ENCODE measurements around the gene SLC51B.
"Not testable (repeated sequence)": the region's sequence is repeated elsewhere in the genome, so short reads cannot be mapped to it uniquely, and the experiment has no call there.

Gene SLC51B

GRCh38 chr15:65044724-65045481, at the start of gene SLC51B:
SLC51B (plus strand) TSS chr15:65045387; CDS start chr15:65050005, 4,618 bp downstream.
- no peak for DNase-seq

- no peak for DNase-seq
Measured at GRCh38 chr15:64997066-64997465, 48.1 kb upstream of the SLC51B start.

- no peak for DNase-seq
Measured at GRCh38 chr15:64997745-64998375, 47.3 kb upstream of the SLC51B start.

DNA sequence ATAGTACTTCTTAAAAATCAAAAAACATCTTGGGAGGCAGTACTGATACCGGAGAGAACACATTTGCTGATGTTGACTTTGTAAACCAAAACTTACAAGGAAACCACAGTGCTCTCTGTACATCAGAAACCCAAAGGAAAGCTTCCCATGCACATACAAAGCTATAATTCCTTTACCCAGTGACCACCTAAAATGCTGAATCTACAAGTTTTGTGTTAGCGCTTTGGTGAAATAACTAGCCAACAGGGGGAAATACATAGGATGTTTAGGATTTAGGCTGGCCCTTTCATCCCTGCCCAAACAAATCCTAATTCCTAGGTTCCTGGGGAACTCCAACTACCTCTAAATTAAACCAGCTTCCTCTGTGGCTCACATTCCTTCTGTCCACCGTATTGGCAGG, 40.2 kb upstream of the SLC51B start:
- DNase-seq: no peak

DNA sequence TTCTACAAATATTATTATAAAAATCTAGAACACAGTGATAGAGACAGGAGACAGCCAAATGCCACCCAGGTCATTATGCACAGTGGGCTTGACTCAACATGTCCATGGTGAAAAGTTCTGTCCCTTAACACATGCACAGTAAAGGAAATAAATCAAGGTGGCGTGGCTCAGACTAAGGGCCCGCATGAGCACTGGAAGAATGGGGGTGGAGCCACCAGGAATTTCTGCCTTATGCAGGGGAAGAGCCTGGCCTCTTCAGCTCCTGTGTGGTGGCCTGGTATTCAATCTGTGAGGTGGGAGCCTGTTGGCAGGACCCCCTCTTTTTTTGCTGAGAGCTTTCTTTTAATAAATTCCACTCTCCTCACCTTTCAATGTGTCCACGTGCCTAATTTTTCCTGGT, 38.3 kb upstream of the SLC51B start:
- no peak for DNase-seq

GRCh38 chr15:65008983-65009382, 36.2 kb upstream of the SLC51B start:
- peak; percentile 66 for DNase-seq

DNA sequence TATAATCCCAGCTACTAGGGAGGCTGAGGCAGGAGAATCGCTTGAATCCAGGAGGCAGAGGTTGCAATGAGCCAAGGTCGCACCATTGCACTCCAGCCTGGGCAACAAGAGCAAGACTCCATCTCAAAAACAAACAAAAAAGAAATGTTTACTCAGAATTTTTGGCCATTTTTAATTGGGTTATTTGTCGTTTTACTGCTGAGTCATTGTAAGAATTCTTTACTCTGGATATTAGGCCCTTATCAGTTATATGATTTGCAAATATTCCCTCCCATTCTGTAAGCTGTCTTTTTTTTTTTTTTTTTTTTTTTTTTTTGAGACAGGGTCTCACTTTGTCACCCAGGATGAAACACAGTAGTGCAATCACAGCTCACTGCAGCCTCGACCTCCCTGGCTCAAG, 34.0 kb upstream of the SLC51B start:
- DNase-seq: not testable (repeated sequence)

DNA sequence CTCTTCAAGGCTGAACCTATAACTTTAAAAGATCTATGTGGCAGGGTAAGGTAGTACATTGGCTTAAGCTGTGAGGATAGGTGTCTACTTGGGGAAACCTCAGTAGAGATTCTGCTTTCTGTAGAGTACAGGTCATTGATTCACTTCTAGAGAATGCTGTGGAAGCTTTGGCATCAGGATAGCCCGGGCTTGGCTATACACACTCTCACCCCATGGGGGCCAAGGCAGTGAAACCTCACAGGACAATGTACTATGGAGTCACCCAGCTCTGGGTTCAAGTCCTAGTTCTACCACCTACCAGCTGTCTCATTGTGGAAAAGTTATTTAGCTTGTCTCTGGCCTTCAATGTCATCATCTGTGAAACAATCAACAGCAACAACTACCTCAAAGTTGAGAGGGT, 24.8 kb upstream of the SLC51B start:
- DNase-seq: peak; percentile 26

DNA sequence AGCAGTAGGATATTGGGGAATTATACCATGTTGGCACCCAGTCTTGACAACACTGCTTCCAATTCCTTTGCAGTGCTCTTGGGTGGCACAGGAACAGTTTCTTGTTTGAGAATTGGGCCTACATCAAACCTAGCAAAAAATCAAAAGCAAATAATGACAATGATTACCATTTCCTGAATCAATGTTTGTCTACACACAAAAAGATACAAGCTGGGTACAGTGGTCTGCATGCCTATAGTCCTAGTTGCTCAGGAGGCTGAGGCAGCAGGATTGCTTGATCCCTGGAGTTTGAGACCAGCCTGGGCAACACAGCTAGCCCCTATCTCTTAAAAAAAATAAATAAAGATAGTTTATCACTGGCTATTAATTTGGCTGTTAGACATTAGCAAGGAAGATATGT, 23.7 kb upstream of the SLC51B start:
- no peak for DNase-seq

GRCh38 chr15:65026756-65027155, 18.4 kb upstream of the SLC51B start:
- no peak for DNase-seq

- DNase-seq: no peak
Measured at GRCh38 chr15:65027593-65027992, 17.6 kb upstream of the SLC51B start.

DNA sequence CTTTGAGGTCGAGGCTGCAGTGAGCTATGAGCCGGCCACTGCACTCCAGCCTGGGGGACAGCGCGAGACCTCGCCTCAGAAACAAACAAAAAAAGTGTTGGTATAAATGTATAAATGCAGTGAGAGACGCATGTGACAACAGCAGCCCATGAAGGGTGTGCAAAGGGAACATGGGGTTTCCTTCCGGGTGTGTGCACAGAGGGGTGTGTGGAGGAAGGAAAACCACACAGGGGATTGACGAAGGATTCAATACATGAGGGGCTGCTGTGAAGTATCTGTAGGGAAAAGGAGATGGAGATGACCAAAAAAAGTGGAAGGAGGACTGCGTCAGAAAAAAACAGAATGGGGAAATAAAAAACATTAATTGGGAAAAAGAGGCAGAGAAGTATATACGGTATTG, 16.8 kb upstream of the SLC51B start:
- DNase-seq: peak; percentile 51

DNA sequence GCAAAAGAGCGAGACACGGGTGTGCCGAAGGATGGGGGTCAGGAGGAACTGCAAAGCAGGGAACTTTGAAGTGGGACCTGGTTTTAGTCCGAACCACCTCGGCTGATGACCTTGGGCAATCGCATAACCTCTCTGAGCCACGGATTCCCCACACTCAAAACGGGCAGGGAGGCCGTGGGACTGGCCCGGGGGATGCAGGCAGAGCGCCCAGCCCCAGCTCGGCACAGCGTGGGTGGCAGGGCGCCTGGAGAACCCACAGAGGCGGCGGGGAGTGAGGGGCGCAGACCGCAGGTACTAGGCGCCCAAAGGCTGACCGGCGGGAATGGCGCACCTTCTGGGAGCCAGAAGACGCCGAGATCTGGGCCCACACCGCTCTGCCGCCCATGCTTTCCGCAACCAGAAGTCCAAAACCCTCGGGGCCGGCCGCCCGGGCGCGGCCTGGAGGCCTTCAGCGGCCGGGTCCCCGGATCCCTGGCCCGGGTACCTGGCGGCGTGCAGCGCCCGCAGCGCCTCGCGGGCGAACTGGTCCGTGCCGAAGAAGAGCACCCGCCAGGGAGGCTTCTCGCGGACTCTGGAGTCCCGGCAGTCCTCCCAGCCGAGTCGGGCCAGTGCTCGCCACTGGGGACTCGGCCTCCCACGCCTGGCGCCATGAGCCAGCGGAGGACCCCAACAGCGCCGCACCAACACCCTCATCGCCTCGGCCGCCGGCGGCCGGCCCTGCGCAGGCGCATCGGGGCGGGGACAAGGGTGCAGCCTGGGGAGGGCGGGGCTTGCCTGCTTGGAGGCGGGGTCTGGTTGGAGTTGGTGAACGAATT, 16.1 kb upstream of the SLC51B start, which contains the start of gene MTFMT:
Gene MTFMT, minus strand, starts transcription at position 719 of the 815 bp plus-strand sequence. Its CDS starts 26 bp downstream, at position 693.
- peak; percentile 94 for DNase-seq

GRCh38 chr15:65029736-65030208, 15.4 kb upstream of the SLC51B start:
- DNase-seq: no peak

GRCh38 chr15:65032801-65033537, 12.2 kb upstream of the SLC51B start:
- DNase-seq: peak; percentile 86

- peak; percentile 81 for DNase-seq
Measured at GRCh38 chr15:65033659-65034269, 11.4 kb upstream of the SLC51B start.

GRCh38 chr15:65034719-65035118, 10.5 kb upstream of the SLC51B start:
- DNase-seq: no peak

DNA sequence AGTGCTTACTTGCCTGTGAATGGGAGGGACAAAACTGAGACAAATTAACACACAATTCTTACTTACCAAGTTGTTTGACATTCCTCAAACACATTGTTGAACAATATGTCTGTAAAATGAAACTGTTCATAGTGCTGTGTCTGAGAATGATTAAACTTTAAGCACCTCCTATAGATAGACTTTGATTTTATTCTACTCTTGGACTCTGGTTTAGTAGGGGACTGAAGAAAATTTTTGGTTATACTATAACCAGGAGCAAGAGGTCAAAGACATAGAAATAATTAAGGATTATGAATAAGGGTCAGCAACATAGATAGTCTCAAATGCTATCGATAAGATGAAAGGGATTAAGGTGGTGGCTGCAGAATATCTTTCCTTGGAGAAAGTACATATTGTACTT, 7.9 kb upstream of the SLC51B start:
- DNase-seq: no peak

- no peak for DNase-seq
Measured at GRCh38 chr15:65038428-65038827, 6.8 kb upstream of the SLC51B start.

DNA sequence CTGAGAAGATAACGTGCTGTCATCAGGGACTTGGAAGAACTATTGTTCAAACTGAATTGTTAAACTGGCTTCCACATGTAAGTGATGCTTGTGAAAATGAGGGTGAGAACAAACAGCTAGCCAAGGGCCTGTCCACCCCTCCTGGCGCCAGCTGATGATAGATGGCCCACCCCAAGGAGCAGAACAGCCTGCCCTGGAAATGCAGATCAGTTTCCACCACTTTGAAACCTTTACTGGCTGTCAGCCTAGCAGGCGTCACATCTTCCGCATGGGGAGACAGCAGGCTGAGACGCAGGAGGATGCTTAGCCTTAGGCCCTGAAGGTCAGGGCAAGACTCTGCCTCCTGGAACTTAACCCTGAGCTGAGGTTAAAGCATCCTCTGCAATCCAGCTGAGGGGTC, 6.4 kb upstream of the SLC51B start:
- no peak for DNase-seq

DNA sequence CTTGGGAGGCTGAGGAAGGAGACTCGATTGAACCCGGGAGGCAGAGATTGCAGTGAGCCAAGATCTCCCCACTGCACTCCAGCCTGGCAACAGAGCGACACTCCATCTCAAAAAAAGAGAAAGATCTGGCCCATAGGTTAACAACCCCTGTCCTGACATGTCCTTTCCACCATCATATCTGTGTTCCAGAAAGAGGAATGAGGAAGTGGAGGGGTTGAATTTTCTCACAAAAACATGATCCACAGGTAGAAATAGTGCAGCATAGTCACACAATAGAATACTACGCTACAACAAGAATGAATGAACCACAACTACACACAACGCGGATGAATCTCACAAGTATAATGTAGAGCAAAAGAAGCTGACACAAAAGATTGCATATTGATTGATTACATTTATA, 4.7 kb upstream of the SLC51B start:
- no peak for DNase-seq

- no peak for DNase-seq
Measured at GRCh38 chr15:65041787-65042186, 3.4 kb upstream of the SLC51B start.
